SK-N-SH (cell line): ENCODE results near the gene KTN1. TPM values are rescaled to one million over a fixed set of nuclear protein-coding genes. Genes with fewer than 3 reads are reported as not detected.

ENCODE experiments used
- CTCF ChIA-PET: fragments of 300-600, 350-600 bp; formaldehyde crosslinking; extraction: SDS; loops from one replicate; lab custom pipeline; 2021; lab: Yijun Ruan, JAX
- POLR2A ChIA-PET: fragments of 350-600 bp; sonication (Branson Sonifier 250); formaldehyde crosslinking; extraction: SDS; loops from one replicate; lab custom pipeline; 2020; ENCODE audit warnings: antibody characterized with exemption, inconsistent platforms; lab: Yijun Ruan, JAX
- DNase-seq: peaks from one replicate; pipeline ENCODE4 v3.0.0; 2012
- H2AFZ ChIP-seq: fragments of 200-600 bp; sonication (generic); 2 replicates; pipeline ENCODE4 v1.8.1; 2016; ENCODE audit warnings: antibody characterized with exemption, mild to moderate bottlenecking, low read depth
- H3F3A ChIP-seq: fragments of 200-600 bp; sonication (generic); replicated peaks from 2 replicates; pipeline ENCODE3; 2016; ENCODE audit warnings: antibody characterized with exemption, mild to moderate bottlenecking; ENCODE audit not compliant: insufficient read depth
- H3K27ac ChIP-seq, 2 experiments: fragments of 200-500 bp in 1 of 2; fragments of 200-600 bp in 1 of 2; sonication (Bioruptor generic) in 1 of 2; sonication (generic), shearing (Covaris generic) in 1 of 2; 2 replicates each; pipeline versions ENCODE4 v1.5.1 to v1.6.1; 2014 to 2016; ENCODE audit warnings: low read depth in 2 of 2, inconsistent platforms in 1 of 2, low read length in 1 of 2, mild to moderate bottlenecking in 1 of 2, mixed read lengths in 1 of 2
- H3K27me3 ChIP-seq: fragments of 200-600 bp; sonication (generic), shearing (Covaris generic); 2 replicates; pipeline ENCODE4 v1.6.1; 2016; ENCODE audit warnings: mixed run types; ENCODE audit not compliant: insufficient read depth
- H3K36me3 ChIP-seq, 2 experiments: fragments of 200-500 bp in 1 of 2; fragments of 200-600 bp in 1 of 2; sonication (Bioruptor generic) in 1 of 2; sonication (generic) in 1 of 2; replicated peaks in 1 of 2; 2 replicates each; pipeline versions ENCODE3 to v1.5.1; 2014 to 2016; ENCODE audit warnings: low read length in 1 of 2, mild to moderate bottlenecking in 1 of 2; ENCODE audit not compliant: insufficient read depth in 2 of 2, control insufficient read depth in 1 of 2
- H3K4me1 ChIP-seq, 2 experiments: fragments of 200-500 bp in 1 of 2; fragments of 200-600 bp in 1 of 2; sonication (Bioruptor generic) in 1 of 2; sonication (generic), shearing (Covaris generic) in 1 of 2; 2 replicates each; pipeline versions ENCODE4 v1.5.1 to v1.6.1; 2014 to 2016; ENCODE audit warnings: low read depth in 1 of 2, low read length in 1 of 2, mixed run types in 1 of 2; ENCODE audit not compliant: insufficient read depth in 2 of 2, control insufficient read depth in 1 of 2
- H3K4me2 ChIP-seq: fragments of 200-600 bp; sonication (generic), shearing (Covaris generic); 2 replicates; pipeline ENCODE4 v1.6.1; 2017; ENCODE audit warnings: mixed run types
- H3K4me3 ChIP-seq, 2 experiments: fragments of 200-500 bp in 1 of 2; fragments of 200-600 bp in 1 of 2; sonication (Bioruptor generic) in 1 of 2; sonication (generic), shearing (Covaris generic) in 1 of 2; 2 replicates each; pipeline versions ENCODE4 v1.5.1 to v1.8.1; 2014 to 2016; ENCODE audit warnings: low read depth in 2 of 2, inconsistent platforms in 1 of 2, low read length in 1 of 2, mild to moderate bottlenecking in 1 of 2, mixed read lengths in 1 of 2, moderate library complexity in 1 of 2
- H3K79me2 ChIP-seq: fragments of 200-600 bp; sonication (generic); 2 replicates; pipeline ENCODE4 v1.8.1; 2017; ENCODE audit warnings: mild to moderate bottlenecking; ENCODE audit not compliant: insufficient read depth
- H3K9ac ChIP-seq: fragments of 200-600 bp; sonication (generic); 2 replicates; pipeline ENCODE4 v1.6.1; 2017; ENCODE audit warnings: mixed run types
- H3K9me2 ChIP-seq: fragments of 200-600 bp; sonication (generic); 2 replicates; pipeline ENCODE4 v1.6.1; 2017; ENCODE audit warnings: mixed run types
- H3K9me3 ChIP-seq: fragments of 200-600 bp; sonication (generic); 2 replicates; pipeline ENCODE4 v1.6.1; 2017; ENCODE audit warnings: mixed run types, mild to moderate bottlenecking, moderate library complexity
- H4K20me1 ChIP-seq: fragments of 200-600 bp; sonication (generic); 2 replicates; pipeline ENCODE4 v1.6.1; 2017; ENCODE audit warnings: mild to moderate bottlenecking, mixed run types; ENCODE audit not compliant: insufficient read depth
- EP300 ChIP-seq, 2 experiments: IDR thresholded peaks; 2 replicates each; pipeline versions ENCODE4 v1.4.0 to v1.6.1; 2012; ENCODE audit warnings: borderline replicate concordance in 1 of 2, low read depth in 1 of 2, low read length in 1 of 2
- EZH2phosphoT487 ChIP-seq: fragments of 200-600 bp; sonication (generic); IDR thresholded peaks from 2 replicates; pipeline ENCODE4 v1.6.1; 2017; ENCODE audit warnings: low read depth, mixed run types, mild to moderate bottlenecking, antibody characterized with exemption, moderate library complexity, borderline replicate concordance
- FOSL2 ChIP-seq: IDR thresholded peaks from 2 replicates; pipeline ENCODE4 v1.4.0; 2012; ENCODE audit warnings: low read depth, mild to moderate bottlenecking, moderate library complexity, borderline replicate concordance
- FOXM1 ChIP-seq: IDR thresholded peaks from 2 replicates; pipeline ENCODE4 v1.4.0; 2012; ENCODE audit warnings: low read depth, mild to moderate bottlenecking
- JUND ChIP-seq: IDR thresholded peaks from 2 replicates; pipeline ENCODE4 v1.4.0; 2012
- MEF2A ChIP-seq: IDR thresholded peaks from 2 replicates; pipeline ENCODE4 v1.4.0; 2012; ENCODE audit warnings: low read depth, borderline replicate concordance
- NRF1 ChIP-seq: IDR thresholded peaks from 2 replicates; pipeline ENCODE4 v1.6.1; 2012; ENCODE audit warnings: low read depth, mild to moderate bottlenecking, low read length
- POLR2AphosphoS5 ChIP-seq: IDR thresholded peaks from 2 replicates; pipeline ENCODE4 v1.6.1; 2012; ENCODE audit warnings: low read depth, low read length
- RFX5 ChIP-seq: IDR thresholded peaks from 2 replicates; pipeline ENCODE4 v1.6.1; 2012; ENCODE audit warnings: mild to moderate bottlenecking, improper control_type of control experiment, low read length
- TCF12 ChIP-seq: IDR thresholded peaks from 2 replicates; pipeline ENCODE4 v1.4.0; 2012
- TEAD4 ChIP-seq: IDR thresholded peaks from 2 replicates; pipeline ENCODE4 v1.4.0; 2012; ENCODE audit warnings: mild to moderate bottlenecking, borderline replicate concordance; ENCODE audit not compliant: insufficient read depth
- polyA plus RNA-seq, 3 experiments: library from polyadenylated mRNA; depleted of rRNA; stranded (reverse); fragments of >200 nt; gene quantifications; 2 replicates each; pipeline ENCODE4 v1.2.3, GENCODE V29; 2012
- TF ChIP-seq, protein P1 (sequence below): IDR thresholded peaks from 2 replicates; pipeline ENCODE4 v1.4.0; 2012; ENCODE audit warnings: low read depth, borderline replicate concordance
- TF ChIP-seq, protein P2 (sequence below): IDR thresholded peaks from 2 replicates; pipeline ENCODE4 v1.4.0; 2012; ENCODE audit warnings: low read depth
- TF ChIP-seq, protein P3 (sequence below): IDR thresholded peaks from 2 replicates; pipeline ENCODE4 v1.4.0; 2012; ENCODE audit warnings: low read depth, borderline replicate concordance
- TF ChIP-seq, protein P4 (sequence below): fragments of 150-350 bp; IDR thresholded peaks from 2 replicates; pipeline ENCODE4 v1.6.1; 2017; ENCODE audit warnings: antibody characterized with exemption, low read length, low read depth, borderline replicate concordance
- TF ChIP-seq, protein P5 (sequence below): fragments of 200-600 bp; sonication (generic); IDR thresholded peaks from 2 replicates; pipeline ENCODE4 v1.6.1; 2017; ENCODE audit warnings: antibody characterized with exemption, mild to moderate bottlenecking, moderate library complexity
- TF ChIP-seq, protein P6 (sequence below): fragments of 150-350 bp; IDR thresholded peaks from 2 replicates; pipeline ENCODE4 v1.6.1; 2016; ENCODE audit warnings: mild to moderate bottlenecking, low read depth, low read length

The KTN1 gene
- polyA plus RNA-seq, 1 of the 3 experiments (the other 2 are of a cell fraction), result 39.5 TPM

DNA sequence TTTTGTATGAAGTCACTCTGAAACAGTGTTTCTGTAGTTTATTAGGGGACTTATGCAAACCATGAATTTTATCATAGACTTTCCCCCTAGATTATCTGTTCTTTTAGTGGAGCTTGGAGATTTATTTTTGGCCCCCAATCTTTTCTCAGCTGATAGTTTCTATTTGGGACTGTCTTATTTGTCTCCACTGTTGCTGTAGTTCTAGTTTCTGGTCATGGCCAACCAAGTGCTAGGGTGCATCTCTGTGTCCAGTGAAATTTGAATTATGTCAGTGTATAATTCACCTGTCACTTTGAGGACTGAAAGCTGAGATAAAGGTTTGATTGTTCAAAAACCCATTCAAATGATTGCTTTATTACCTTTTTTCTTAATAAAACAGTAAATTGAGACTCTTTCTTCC is 61.3 kb downstream of the KTN1 start:
- CTCF ChIA-PET, result interaction anchor here (0.7 to 1.5 kb wide), 2 partner anchors 10 to 204 kb away, joined by 3 to 6 read pairs; no protein-coding TSS in a partner anchor
- Histone ChIP-seq H3K27ac (no peak overlapping the region), H3K79me2 (peaks cover 7% of the 10 kb centered on the region; the same call in 1 of the 2 replicates), H3K9ac (no peak overlapping the region), H4K20me1 (no peaks in the 10 kb centered on the region), H3K4me3 (no peak overlapping the region), H3K36me3 (peaks cover 79 to 84% of the 10 kb centered on the region in 2 experiments), H3K4me1 (no peaks in the 10 kb centered on the region), H2AFZ (no peak overlapping the region), H3K9me3 (no peaks in the 10 kb centered on the region), H3K27me3 (no peaks in the 10 kb centered on the region), H3K9me2 (no peaks in the 10 kb centered on the region), H3K4me2 (no peak overlapping the region), H3F3A (no peaks in the 10 kb centered on the region)
- TF ChIP-seq, protein P1, sequence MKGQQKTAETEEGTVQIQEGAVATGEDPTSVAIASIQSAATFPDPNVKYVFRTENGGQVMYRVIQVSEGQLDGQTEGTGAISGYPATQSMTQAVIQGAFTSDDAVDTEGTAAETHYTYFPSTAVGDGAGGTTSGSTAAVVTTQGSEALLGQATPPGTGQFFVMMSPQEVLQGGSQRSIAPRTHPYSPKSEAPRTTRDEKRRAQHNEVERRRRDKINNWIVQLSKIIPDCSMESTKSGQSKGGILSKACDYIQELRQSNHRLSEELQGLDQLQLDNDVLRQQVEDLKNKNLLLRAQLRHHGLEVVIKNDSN, result no peak
- TF ChIP-seq NRF1, result no peak
- TF ChIP-seq, protein P2, sequence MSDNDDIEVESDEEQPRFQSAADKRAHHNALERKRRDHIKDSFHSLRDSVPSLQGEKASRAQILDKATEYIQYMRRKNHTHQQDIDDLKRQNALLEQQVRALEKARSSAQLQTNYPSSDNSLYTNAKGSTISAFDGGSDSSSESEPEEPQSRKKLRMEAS, result no peak
- TF ChIP-seq JUND, result no peak
- TF ChIP-seq TEAD4, result no peak
- TF ChIP-seq, protein P3, sequence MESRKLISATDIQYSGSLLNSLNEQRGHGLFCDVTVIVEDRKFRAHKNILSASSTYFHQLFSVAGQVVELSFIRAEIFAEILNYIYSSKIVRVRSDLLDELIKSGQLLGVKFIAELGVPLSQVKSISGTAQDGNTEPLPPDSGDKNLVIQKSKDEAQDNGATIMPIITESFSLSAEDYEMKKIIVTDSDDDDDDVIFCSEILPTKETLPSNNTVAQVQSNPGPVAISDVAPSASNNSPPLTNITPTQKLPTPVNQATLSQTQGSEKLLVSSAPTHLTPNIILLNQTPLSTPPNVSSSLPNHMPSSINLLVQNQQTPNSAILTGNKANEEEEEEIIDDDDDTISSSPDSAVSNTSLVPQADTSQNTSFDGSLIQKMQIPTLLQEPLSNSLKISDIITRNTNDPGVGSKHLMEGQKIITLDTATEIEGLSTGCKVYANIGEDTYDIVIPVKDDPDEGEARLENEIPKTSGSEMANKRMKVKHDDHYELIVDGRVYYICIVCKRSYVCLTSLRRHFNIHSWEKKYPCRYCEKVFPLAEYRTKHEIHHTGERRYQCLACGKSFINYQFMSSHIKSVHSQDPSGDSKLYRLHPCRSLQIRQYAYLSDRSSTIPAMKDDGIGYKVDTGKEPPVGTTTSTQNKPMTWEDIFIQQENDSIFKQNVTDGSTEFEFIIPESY, result no peak
- no peak for TF ChIP-seq RFX5
- TF ChIP-seq, protein P4, sequence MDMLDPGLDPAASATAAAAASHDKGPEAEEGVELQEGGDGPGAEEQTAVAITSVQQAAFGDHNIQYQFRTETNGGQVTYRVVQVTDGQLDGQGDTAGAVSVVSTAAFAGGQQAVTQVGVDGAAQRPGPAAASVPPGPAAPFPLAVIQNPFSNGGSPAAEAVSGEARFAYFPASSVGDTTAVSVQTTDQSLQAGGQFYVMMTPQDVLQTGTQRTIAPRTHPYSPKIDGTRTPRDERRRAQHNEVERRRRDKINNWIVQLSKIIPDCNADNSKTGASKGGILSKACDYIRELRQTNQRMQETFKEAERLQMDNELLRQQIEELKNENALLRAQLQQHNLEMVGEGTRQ, result no peak
- no peak for TF ChIP-seq MEF2A
- TF ChIP-seq FOSL2, result no peak
- TF ChIP-seq, protein P5, sequence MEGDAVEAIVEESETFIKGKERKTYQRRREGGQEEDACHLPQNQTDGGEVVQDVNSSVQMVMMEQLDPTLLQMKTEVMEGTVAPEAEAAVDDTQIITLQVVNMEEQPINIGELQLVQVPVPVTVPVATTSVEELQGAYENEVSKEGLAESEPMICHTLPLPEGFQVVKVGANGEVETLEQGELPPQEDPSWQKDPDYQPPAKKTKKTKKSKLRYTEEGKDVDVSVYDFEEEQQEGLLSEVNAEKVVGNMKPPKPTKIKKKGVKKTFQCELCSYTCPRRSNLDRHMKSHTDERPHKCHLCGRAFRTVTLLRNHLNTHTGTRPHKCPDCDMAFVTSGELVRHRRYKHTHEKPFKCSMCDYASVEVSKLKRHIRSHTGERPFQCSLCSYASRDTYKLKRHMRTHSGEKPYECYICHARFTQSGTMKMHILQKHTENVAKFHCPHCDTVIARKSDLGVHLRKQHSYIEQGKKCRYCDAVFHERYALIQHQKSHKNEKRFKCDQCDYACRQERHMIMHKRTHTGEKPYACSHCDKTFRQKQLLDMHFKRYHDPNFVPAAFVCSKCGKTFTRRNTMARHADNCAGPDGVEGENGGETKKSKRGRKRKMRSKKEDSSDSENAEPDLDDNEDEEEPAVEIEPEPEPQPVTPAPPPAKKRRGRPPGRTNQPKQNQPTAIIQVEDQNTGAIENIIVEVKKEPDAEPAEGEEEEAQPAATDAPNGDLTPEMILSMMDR, result no peak
- TF ChIP-seq EZH2phosphoT487, result no peak
- TF ChIP-seq POLR2AphosphoS5, result no peak
- TF ChIP-seq FOXM1, result no peak
- TF ChIP-seq EP300 (IDR thresholded peaks at IDR 0.05; ENCODE audit: borderline replicate concordance in 1 of 2, low read depth in 1 of 2, low read length in 1 of 2), result no peak
- no peak for TF ChIP-seq TCF12
- TF ChIP-seq, protein P6, sequence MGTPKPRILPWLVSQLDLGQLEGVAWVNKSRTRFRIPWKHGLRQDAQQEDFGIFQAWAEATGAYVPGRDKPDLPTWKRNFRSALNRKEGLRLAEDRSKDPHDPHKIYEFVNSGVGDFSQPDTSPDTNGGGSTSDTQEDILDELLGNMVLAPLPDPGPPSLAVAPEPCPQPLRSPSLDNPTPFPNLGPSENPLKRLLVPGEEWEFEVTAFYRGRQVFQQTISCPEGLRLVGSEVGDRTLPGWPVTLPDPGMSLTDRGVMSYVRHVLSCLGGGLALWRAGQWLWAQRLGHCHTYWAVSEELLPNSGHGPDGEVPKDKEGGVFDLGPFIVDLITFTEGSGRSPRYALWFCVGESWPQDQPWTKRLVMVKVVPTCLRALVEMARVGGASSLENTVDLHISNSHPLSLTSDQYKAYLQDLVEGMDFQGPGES, result no peak
- POLR2A ChIA-PET, result no interaction called here
- DNase-seq, result no peak
